ENCODE measurements around the gene RANBP17.
"Not testable (repeated sequence)": the region's sequence is repeated elsewhere in the genome, so short reads cannot be mapped to it uniquely, and the experiment has no call there.

RANBP17 gene

GRCh38 chr5:171295801-171296200, 434.0 kb downstream of the RANBP17 start (continued):
- TF ChIP-seq TSHZ1 (tag by site-specific recombination; IDR thresholded peaks at IDR 0.05; ENCODE audit: borderline replicate concordance), result no peak
- TF ChIP-seq GLI2 (tag by site-specific recombination; IDR thresholded peaks at IDR 0.05; ENCODE audit: borderline replicate concordance, low read depth), result no peak

GRCh38 chr5:171297941-171298340, 436.1 kb downstream of the RANBP17 start:
- H3K9me3 ChIP-seq (ENCODE audit: control insufficient read depth, insufficient read depth, low read depth, low read length); H3K27ac ChIP-seq (ENCODE audit: extremely low read depth, low read depth, low read length); CTCF ChIA-PET; H3K36me3 ChIP-seq (ENCODE audit: control insufficient read depth in 2 of 2, insufficient read depth in 1 of 2, low read length in 2 of 2); POLR2A ChIA-PET; H3K4me3 ChIP-seq (ENCODE audit: low read depth, low read length): not testable (repeated sequence)
- peaks cover 27% of the 10 kb centered on the region for H3K4me1 ChIP-seq (ENCODE audit: control insufficient read depth, insufficient read depth, low read length)

GRCh38 chr5:171299228-171299627, 437.4 kb downstream of the RANBP17 start:
- Histone ChIP-seq H3K27ac (ENCODE audit: extremely low read depth, low read depth, low read length) (no peak overlapping the region), H3K4me1 (ENCODE audit: control insufficient read depth, insufficient read depth, low read length) (peaks cover 27% of the 10 kb centered on the region), H3K9me3 (ENCODE audit: control insufficient read depth, insufficient read depth, low read depth, low read length) (no peaks in the 10 kb centered on the region), H3K4me3 (ENCODE audit: low read depth, low read length) (no peak overlapping the region), H3K36me3 (ENCODE audit: control insufficient read depth in 2 of 2, insufficient read depth in 1 of 2, low read length in 2 of 2) (peaks cover 0 to 6% of the 10 kb centered on the region in 2 experiments; a peak in 1 of 3 replicates)
- CTCF ChIA-PET, result no interaction called here
- POLR2A ChIA-PET, result interaction anchor here (1.7 kb wide), 1 partner anchor 10 kb away, joined by 4 read pairs; the partner anchor contains the start of gene TLX3
- no peak for TF ChIP-seq RBAK (tag by site-specific recombination; IDR thresholded peaks at IDR 0.05)
- no peak for TF ChIP-seq ZNF175 (tag by site-specific recombination; IDR thresholded peaks at IDR 0.05)
- TF ChIP-seq ZFP37 (tag by site-specific recombination; IDR thresholded peaks at IDR 0.05), result no peak
- TF ChIP-seq ZNF473 (tag by site-specific recombination; IDR thresholded peaks at IDR 0.05), result no peak
- no peak for TF ChIP-seq KLF7 (tag by site-specific recombination; IDR thresholded peaks at IDR 0.05; ENCODE audit: borderline replicate concordance)
- TF ChIP-seq ZSCAN16 (tag by site-specific recombination; IDR thresholded peaks at IDR 0.05), result no peak
- peak; percentile 30; the same call in 1 of the 2 replicates for TF ChIP-seq ZNF600 (tag by site-specific recombination; IDR thresholded peaks at IDR 0.05)
- no peak for TF ChIP-seq MEIS1 (CRISPR knock-in tag; IDR thresholded peaks at IDR 0.05; ENCODE audit: borderline replicate concordance)
- TF ChIP-seq GLIS1 (tag by site-specific recombination; IDR thresholded peaks at IDR 0.05), result peak; percentile 73
- peak; percentile 49; the same call in 1 of the 2 replicates for TF ChIP-seq GLI2 (tag by site-specific recombination; IDR thresholded peaks at IDR 0.05; ENCODE audit: borderline replicate concordance, low read depth)
- TF ChIP-seq ZNF280C (tag by site-specific recombination; IDR thresholded peaks at IDR 0.05), result no peak
- peak; percentile 63 for TF ChIP-seq PRDM6 (tag by site-specific recombination; IDR thresholded peaks at IDR 0.05)
- TF ChIP-seq ZNF549 (tag by site-specific recombination; IDR thresholded peaks at IDR 0.05), result no peak
- TF ChIP-seq ZNF488 (tag by site-specific recombination; IDR thresholded peaks at IDR 0.05), result no peak
- no peak for TF ChIP-seq ELK4 (IDR thresholded peaks at IDR 0.05; ENCODE audit: borderline replicate concordance, low read depth, low read length)
- TF ChIP-seq ZSCAN30 (tag by site-specific recombination; IDR thresholded peaks at IDR 0.05), result 0 out of 2 replicates have a peak, but pooled peaks have one; percentile 23
- TF ChIP-seq ZNF791 (tag by site-specific recombination; IDR thresholded peaks at IDR 0.05), result no peak
- TF ChIP-seq KLF16 (tag by site-specific recombination; IDR thresholded peaks at IDR 0.05), result no peak
- TF ChIP-seq TSHZ1 (tag by site-specific recombination; IDR thresholded peaks at IDR 0.05; ENCODE audit: borderline replicate concordance), result no peak
